HG03135 (cell line): ENCODE measurements around the gene TRIM3.
"Not testable (repeated sequence)": the region's sequence is repeated elsewhere in the genome, so short reads cannot be mapped to it uniquely, and the experiment has no call there.

Experiments used
- ATAC-seq: cut with Tn5 transposase; IDR thresholded peaks from one replicate; pipeline ENCODE4 v1.9.1; 2021; ENCODE audit warnings: mild to moderate bottlenecking, moderate library complexity; ENCODE audit not compliant: unreplicated experiment

Gene TRIM3

GRCh38 chr11:6473451-6474412 lies at the start of gene TRIM3:
Gene TRIM3, minus strand, starts transcription at chr11:6473941. Its CDS starts 8,246 bp downstream, at chr11:6465695.
- peak; percentile 56 for ATAC-seq

- ATAC-seq: no peak
These were observed 49.5 kb upstream of the TRIM3 start for GRCh38 chr11:6523253-6523652.

GRCh38 chr11:6521946-6522345 lies 48.2 kb upstream of the TRIM3 start:
- ATAC-seq: not testable (repeated sequence)

- no peak for ATAC-seq
These were observed 46.5 kb upstream of the TRIM3 start for GRCh38 chr11:6520265-6520664.

- no peak for ATAC-seq
These were observed 43.1 kb upstream of the TRIM3 start for GRCh38 chr11:6516865-6517264.

- no peak for ATAC-seq
These were observed 32.0 kb upstream of the TRIM3 start for GRCh38 chr11:6505577-6506240.

- ATAC-seq: no peak
These were observed 30.4 kb upstream of the TRIM3 start for GRCh38 chr11:6504166-6504565.

GRCh38 chr11:6502382-6502781 lies 28.6 kb upstream of the TRIM3 start:
- no peak for ATAC-seq

GRCh38 chr11:6498544-6498943 lies 24.8 kb upstream of the TRIM3 start:
- ATAC-seq: no peak

GRCh38 chr11:6498121-6498520 lies 24.4 kb upstream of the TRIM3 start:
- no peak for ATAC-seq

GRCh38 chr11:6497069-6497839 lies 23.5 kb upstream of the TRIM3 start, which contains the start of gene DNHD1:
Gene DNHD1, plus strand, starts transcription at chr11:6497280. Its CDS starts 936 bp downstream, at chr11:6498216.
- ATAC-seq: no peak

GRCh38 chr11:6489306-6489705 lies 15.6 kb upstream of the TRIM3 start:
- ATAC-seq: no peak

- ATAC-seq: no peak
These were observed 15.1 kb upstream of the TRIM3 start for GRCh38 chr11:6488821-6489220.

- no peak for ATAC-seq
These were observed 14.6 kb upstream of the TRIM3 start for GRCh38 chr11:6488342-6488741.

GRCh38 chr11:6486938-6487337 lies 13.2 kb upstream of the TRIM3 start:
- ATAC-seq: no peak

- no peak for ATAC-seq
These were observed 12.5 kb upstream of the TRIM3 start for GRCh38 chr11:6486256-6486655.

GRCh38 chr11:6485661-6486060 lies 11.9 kb upstream of the TRIM3 start:
- no peak for ATAC-seq

- ATAC-seq: no peak
These were observed 9.3 kb upstream of the TRIM3 start for GRCh38 chr11:6483015-6483414.

- no peak for ATAC-seq
These were observed 8.7 kb upstream of the TRIM3 start for GRCh38 chr11:6482441-6482840.

- no peak for ATAC-seq
These were observed 8.2 kb upstream of the TRIM3 start for GRCh38 chr11:6481924-6482275.
